Loucy (cell line): ENCODE measurements around the gene SLC3A2.

ENCODE experiments used
- CTCF ChIP-seq: fragments of 200-600 bp; sonication (generic); conservative IDR thresholded peaks from 2 replicates; pipeline ENCODE4 v1.5.1; 2014; ENCODE audit warnings: mild to moderate bottlenecking, antibody characterized with exemption, low read length
- EZH2phosphoT487 ChIP-seq: fragments of 200-600 bp; IDR thresholded peaks from 2 replicates; pipeline ENCODE4 v1.6.1; 2018; ENCODE audit warnings: antibody characterized with exemption, mild to moderate bottlenecking, moderate library complexity, borderline replicate concordance

- TF ChIP-seq CTCF = no peak
- no peak for TF ChIP-seq EZH2phosphoT487
Measured at GRCh38 chr11:62897311-62897710, 16.6 kb downstream of the SLC3A2 start.
